Fibroblast of upper back skin (primary cell): ENCODE results near the gene PRR18.
"Not testable (repeated sequence)": the region's sequence is repeated elsewhere in the genome, so short reads cannot be mapped to it uniquely, and the experiment has no call there.

ENCODE experiments used
- DNase-seq: peaks from one replicate; pipeline ENCODE4 v3.0.0-alpha.2; 2013

The PRR18 gene, protein sequence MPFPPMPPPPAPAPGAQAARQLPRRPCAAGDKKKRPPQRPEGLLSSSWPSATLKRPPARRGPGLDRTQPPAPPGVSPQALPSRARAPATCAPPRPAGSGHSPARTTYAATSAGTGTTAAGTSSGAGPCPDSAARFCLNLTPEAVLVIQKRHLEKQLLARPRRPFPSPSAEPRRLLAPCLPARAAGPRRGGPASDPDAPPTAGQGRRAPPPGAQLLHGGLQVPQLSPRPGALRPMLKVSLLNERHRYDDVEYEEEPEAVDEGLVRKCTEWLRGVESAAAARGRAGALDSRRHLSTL

DNA sequence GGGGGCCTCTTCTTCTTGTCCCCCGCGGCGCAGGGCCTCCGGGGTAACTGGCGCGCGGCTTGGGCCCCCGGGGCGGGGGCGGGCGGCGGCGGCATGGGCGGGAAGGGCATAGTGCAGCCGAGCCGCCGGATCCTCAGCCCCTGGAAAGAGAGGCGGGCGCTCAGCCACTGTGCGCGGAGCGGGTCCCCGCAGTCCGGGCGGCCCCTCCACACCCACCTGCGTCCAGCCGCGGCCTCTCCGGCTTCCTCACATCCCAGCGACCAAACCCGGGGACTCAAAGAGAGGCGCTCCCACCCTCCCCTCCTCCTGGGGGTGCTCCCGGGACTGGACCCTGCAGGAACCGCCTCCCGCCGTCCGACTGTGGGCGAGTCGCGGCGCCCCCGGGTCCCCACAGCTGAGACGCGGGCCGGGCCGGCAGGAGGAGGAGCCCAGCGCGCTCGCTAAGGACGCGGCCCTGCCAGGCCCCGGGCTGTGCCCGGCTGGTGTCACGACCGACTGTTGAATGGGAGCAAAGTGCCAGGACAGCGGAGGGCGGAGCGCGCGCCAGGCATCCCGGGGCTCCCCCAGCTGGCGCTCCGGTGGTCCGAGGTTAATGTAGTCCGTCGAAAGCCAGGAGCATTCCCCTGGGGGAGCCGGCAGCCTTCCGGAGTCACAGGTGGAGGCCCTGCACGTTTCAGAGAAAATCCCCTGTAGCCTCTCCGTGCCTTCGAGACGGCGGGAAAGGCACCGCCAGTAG, at the start of gene PRR18:
PRR18 (minus strand) TSS at position 360 of the 736 bp plus-strand sequence; CDS start at position 110, 250 bp downstream.
- no peak for DNase-seq

DNA sequence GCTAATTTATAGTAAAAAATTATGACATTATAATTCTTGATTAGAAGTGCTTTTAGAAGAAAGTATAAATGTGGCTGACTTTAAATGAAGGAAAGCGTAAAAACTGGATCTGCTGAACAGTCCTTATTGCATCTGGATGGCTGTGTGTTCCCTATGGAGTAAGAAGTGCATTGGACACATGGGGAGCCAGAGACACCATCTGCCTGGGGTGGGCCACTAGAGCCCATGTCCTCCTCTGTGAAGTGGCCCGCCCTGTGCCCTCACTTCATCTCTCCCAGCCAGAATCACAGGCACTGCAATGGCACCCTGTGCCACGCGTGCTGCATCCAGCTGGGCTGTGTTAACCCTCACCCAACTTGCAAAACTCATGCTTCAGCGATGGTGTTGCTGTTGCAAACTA, 47.4 kb upstream of the PRR18 start:
- DNase-seq: no peak

DNA sequence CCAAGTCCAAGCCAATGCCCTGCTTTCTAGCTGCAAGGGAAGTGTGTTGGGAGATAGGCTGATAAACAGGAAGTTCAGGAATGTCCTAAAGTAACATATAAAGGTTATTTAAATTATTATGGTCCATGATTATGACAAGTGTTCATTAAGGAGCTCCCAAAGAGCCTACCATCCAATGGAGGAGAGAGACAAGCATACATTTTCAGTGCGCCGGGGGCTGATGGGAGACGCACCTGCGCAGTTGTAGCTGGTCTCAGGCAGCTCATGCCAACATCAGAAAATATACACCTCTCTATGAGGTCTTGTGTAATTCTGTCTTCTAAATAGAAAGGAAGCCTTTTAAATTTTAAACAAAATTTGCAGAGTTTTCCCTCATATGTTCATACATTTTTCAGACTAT, 46.8 kb upstream of the PRR18 start:
- DNase-seq: no peak

DNA sequence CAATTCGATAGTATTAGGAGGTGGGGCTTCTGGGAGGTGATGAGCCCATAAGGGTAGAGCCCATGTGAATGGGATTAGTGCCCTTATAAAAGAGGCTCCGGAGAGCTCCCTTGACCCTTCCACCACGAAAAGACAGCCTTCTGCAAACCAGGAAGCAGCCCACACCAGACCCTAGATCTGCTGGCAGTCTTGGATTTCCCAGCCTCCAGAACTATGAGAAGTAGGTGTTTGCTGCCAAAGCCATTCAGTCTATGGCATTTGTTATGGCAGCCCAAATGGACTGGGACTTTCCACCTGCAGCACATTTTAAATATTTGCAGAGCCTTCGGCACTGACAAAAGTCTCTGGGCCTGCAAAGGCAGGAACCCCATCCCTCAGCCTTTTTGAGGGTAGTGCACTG, 46.0 kb upstream of the PRR18 start:
- no peak for DNase-seq

DNA sequence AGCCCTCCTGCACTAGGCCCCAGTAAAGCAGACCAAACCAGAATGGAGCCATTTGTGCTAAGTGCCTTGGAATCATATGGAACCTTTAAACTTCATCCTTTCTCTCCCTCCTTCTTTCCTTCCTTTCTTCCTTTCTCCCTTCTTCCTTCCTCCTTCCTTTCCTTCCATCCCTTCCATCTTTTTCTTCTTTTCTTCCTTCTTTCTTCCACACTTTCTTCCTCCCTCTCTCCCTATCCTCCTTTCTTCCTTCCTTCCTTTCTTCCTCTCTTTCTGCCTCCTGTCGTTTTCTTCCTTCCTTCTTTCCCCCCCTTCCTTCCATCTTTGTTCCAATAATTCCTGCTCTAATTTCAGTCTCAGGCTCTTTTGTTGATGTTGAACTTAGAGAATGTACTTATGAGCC, 45.3 kb upstream of the PRR18 start:
- no peak for DNase-seq

DNA sequence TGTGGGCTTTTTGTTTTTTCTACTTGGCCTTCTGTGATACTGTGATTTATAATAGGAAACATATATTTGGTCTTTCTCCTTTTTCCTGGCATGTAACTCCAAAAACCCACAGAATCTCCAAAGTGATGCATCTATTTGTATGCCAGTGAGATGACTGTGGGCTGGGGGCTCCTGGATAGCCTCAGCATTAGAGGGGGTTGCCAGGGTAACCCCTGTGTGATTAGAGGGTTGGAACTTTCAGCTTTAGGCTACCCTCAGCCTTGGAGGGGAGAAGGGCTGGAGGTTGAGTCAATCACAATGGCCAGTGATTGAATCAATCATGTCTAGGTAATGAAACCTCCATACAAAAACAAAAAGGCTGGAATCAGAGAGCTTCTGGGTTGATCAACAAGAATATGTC, 44.7 kb upstream of the PRR18 start:
- DNase-seq: no peak

DNA sequence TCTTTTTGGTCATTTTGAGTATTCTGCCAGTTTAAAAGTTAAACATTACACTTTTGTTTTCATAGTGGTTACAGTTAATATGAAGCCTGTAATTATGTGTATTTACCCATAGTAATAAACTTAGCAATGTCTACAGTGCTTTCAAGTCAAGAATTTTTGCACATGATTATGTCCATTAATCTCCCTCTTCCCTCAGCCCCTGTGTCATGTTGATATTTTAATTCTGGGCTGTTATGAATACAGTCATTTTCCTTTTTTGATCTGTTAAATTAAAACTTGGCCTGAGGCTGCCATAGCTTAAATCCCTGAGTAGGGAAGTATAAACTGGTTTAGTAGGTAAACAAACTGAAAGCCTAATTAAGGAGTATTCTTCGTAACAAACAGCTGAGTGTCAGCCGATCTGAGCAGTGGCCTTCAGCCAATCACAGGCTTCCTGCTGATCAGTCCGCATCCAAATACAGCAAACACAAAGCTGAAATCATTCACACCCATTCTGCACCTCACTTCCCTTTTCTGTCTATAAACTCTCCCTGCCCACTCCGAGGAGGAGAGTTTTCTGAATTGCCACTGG, 43.6 kb upstream of the PRR18 start:
- no peak for DNase-seq

DNA sequence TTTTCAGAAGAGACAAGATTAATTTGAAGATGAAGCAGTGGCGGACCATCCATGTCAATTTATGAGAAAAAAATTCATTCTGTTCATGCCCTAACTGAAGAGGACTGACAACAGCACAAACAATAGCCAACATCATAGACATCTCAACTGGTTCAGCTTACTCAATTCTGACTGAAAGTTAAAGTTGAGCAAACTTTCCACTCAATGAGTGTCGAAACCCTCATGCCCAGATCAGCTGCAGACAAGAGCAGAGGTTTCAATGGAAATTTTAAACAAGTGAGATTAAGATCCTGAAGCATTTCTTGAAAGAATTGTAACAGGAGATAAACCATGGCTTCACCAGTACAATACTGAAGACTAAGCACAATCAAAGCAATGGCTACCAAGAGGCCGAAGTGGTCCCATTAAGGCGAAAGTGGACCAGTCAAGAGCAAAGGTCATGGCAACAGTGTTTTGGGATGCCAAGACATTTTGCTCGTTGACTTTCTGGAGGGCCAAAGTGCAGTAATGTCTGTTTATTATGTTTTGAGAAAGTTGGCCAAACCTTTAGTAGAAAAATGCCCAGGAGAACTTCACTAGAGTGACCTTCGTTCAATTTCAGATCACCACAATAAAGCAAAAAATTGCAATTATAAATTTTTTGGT, 40.2 kb upstream of the PRR18 start:
- no peak for DNase-seq

DNA sequence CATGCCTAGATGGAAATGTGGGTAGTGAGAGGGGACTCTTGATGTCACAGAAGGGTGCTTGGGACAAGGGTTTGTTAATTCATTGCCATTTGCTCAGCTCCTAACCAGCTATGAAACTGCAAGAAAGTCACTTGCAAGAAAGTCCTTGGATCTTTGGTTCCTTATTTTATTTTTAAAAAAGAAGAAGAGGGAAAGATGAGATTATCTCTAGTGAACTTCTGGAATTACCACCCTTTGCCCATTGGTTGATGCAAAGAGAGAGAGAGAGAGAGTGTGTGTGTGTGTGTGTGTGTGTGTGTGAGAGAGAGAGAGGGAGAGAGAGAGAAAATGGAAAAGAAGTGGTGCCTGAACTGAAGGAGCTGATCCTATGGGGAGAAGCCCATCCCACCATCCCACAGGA, 38.8 kb upstream of the PRR18 start:
- no peak for DNase-seq

DNA sequence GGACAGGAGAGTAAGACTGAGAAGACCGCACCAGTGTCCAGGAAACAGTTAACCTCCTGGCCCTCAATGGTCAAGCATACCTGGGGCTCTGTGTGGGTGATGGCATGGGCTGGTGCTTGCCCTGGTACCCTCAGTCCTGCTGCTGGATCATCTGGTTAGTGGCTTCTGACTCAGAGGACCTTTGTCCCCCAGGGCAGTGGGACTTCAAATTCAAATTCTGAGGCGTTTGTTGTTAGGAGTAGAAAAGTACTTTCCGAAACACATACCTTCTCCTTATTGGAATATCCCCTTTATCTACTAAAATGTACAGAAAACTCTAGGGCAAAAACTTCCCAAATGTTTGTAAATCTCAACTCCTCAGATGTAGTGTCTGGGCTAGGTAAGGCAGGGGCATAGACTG, 38.3 kb upstream of the PRR18 start:
- DNase-seq: no peak

DNA sequence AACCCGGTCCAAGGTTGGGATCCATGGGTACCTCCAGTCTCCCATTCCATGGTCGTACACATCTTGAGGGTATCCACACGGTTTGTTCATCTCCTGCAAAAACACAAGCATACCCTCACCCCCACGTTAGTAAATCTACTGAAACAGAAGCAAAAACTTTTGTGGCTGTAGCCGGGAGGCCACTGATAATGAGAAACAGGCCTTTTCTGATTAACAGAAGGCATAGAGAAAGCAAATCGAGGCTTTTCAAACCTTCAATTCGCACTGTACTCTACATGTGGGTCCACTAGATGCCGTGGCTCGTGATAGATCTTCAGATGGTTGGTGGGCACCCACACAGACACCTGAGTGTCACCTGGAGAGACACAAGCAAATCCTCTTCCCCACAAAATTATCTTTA, 37.5 kb upstream of the PRR18 start:
- DNase-seq: not testable (repeated sequence)

DNA sequence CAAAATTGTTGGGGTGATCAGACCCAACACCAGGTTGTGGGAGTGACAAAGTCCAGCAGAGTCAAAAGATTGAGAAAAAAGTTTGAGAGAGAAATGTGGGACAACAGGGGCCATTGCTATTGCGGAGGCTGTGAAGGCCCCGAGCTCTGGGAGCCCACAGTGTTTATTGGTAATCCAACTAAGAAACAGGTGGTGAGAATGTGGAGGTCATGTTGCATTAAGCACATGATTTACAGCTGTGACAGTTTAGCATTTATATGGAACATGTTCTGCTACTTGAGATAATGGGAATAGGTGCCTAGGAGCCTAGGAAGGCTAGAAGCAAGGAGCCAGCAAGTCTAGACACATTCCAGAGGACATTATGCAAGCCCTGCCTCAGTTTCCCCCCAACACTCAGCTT, 36.7 kb upstream of the PRR18 start:
- DNase-seq: not testable (repeated sequence)

DNA sequence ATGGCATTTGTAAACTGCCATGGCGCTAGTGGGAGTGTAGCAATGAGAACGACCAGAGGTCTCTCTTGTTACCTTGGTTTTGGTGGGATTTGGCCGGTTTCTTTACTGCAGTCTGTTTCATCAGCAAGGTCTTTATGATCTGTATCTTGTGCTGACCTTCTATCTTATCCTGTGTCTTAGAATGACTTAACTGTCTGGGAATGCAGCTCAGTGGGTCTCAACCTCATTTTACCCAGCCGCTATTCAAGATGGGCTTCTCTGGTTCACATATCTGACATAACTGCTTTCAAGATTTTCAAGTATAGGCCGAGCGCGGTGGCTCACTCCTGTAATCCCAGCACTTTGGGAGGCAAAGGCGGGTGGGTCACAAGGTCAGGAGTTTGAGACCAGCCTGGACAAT, 36.0 kb upstream of the PRR18 start:
- peak; percentile 56 for DNase-seq

DNA sequence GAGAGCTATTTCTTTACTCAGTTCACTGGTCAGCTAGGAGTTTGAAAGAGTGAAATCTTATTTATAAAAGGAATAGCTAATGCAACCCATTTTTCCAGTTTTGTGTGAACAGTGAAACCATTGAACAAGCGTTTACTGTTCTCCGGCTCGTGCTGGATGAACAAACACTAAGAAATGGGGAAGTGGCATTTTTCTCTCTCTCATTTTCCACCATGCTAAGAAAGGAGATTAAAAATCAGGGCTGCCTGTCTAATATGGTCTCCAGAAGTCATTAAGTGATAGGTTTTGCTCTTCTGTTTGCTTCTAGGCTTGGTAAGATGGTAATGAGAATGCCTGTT, 34.9 kb upstream of the PRR18 start:
- DNase-seq: no peak

DNA sequence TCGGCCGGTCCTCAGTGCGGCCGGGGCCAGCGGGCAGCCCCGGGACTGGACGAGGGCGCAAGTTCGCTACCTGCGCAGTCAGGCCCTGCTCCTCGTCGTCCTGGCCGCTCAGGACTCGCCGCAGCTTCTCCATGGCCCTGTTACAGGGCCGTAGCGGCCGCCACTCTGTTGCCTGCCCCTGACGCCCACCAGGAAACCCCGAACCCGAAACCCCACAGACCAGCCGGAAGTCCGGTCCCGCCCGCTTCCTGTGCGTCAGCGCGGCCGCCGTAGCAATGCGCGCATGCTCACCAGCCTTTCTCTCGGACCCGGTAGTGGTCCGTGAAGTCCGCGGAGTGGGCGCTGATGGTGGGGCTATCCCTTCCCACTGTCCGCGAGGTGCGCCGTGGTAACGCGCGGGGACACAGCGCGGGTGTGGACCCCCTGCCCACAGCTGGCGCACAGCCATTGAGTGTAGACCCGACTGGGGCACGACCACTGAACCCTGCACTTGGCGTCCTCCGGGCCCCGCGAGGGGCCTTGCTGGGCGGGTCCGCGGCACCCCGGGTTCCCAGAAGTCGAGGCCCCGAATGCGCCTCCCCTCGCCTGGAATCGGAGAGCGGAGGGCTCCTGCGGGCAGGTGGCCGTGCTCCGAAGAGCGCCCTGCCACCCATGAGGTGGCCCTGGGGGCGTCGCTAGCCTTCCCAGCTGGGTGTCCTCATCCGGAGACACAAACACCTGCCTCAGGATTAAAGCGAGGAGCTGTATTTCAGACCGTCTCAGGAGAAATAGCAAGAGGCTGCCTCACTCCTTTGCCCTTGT, 34.4 kb upstream of the PRR18 start, which contains the start of gene SFT2D1:
SFT2D1 (minus strand) TSS at position 197 of the 801 bp plus-strand sequence; CDS start at position 133, 64 bp downstream.
- peak; percentile 81 for DNase-seq

DNA sequence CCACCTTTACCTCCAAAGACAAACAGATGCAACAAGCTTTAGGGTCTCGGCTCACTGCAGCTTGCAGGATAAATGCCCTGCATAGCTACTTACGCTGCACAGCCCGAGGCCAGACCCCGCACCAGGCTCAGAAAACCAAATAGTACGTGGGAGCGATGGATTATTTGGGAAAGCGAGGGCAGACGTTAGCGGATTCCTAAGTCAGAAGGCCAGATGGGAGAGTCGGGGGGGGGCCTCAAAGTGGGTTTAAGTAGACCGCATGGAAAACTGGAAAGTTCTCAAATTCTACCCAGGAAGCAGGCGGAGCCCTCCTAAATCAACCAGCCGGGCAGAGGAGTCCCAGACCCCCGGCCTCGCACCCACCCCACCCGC, 33.8 kb upstream of the PRR18 start:
- no peak for DNase-seq

DNA sequence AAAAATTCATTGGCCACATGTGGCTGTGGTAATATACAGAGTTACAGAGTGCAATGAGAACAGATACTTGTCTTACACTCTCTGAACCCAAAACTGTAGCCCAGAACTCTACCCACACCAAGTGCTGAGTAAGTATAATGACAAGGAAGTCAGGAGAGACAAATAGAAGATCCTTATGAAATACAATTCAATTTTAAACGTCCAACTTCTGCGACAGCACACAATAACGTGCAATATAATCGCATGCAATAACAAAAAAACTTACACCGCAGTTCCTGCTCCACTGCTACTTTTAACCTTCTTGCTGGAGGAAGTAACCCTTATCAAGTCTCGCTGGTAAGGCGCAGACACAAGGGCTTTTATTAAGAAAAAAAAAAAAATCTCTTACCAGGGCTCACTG, 33.3 kb upstream of the PRR18 start:
- DNase-seq: no peak

DNA sequence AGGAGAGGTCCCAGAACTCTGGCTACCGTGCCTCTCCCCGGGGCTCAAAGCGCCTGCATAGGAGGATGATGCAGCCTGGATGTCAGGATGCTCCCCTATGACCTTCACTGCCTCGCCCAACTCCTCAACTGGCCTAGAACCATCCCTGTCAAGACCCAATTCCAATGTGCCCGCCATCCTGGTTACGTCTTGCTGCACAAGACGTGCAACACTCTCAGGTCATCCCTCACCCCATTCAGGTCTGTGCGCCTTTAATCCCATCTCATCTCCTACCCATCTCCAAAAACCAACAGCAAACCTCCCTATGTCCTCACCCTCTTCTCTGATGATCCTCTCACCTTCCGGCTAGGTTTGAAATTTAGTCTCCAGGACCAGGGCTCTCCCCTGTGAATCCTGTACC, 30.7 kb upstream of the PRR18 start:
- DNase-seq: no peak

DNA sequence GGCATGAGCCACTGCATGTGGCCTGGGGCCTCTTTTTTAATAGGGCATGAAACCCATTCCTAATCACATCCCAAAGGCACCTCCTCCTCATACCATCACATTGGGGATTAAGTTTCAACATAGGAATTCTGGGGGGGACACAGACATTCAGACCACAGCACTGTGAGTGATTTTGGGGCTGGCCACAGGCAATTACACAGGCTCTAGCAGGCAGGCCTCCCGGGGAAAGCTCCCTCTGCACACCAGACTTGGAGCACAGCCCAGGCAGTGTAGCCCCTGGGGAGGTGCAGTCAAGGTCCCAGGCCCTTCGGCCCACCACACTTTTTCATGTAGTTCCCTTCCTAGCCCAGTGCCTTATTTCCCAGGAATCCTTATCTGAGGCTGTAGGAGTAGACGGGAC, 28.7 kb upstream of the PRR18 start:
- DNase-seq: no peak

DNA sequence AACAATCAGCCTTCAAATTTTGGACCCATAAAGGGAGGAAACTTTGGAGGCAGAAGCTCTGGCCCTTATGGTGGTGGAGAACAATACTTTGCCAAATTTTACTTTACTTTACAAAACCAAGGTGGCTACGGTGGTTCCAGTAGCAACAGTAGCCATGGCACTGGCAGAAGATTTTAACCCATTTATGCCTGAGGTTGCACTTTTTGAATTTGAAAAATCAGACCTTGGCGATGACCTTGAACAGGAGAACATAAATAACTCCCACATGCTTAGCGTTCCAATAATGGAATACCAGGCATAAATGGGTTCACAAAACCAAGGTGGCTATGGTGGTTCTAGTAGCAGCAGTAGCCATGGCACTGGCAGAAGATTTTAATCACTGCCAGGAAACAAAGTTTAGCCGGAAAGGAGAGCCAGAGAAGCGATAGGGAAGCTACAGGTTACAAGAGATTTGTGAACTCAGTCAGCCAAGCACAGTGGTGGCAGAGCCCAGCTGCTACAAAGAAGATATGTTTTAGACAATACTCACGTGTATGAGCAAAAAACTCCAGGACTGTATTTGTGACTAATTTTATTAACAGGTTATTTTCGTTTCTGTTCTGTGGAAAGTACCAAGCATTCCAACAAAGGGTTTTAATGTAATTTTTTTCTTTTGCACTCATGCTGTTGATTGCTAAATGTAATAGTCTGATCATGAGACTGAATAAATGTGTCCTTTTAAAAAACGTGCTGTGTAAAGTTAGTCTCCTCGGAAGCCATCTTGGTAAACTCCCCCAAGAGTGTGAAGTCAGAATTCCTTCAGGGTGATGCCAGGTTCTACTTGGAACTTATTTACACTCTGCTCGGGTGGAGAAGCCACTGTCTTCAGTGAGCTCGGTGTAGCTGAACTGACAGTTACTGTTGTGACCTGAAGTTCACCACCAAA, 27.4 kb upstream of the PRR18 start:
- no peak for DNase-seq

DNA sequence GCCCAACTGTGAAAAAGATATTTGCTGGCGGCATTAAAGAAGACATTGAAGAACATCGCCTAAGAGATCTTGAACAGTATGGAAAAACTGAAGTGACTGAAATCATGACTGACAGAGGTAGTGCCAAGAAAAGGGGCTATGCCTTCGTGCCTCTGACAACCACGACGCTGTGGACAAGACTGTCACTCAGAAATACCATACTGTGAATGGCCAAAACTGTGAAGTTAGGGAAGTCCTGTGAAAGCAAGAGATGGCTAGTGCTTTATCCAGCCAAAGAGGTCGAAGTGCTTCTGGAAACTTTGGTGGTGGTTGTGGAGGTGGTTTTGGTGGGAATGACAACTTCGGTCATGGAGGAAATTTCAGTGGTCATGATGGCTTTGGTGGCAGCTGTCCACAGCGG, 26.7 kb upstream of the PRR18 start:
- no peak for DNase-seq
